ENCODE measurements around the gene FHL2.
A peak's percentile ranks its signal among the peaks of the same experiment; 100 is the strongest.

DNA sequence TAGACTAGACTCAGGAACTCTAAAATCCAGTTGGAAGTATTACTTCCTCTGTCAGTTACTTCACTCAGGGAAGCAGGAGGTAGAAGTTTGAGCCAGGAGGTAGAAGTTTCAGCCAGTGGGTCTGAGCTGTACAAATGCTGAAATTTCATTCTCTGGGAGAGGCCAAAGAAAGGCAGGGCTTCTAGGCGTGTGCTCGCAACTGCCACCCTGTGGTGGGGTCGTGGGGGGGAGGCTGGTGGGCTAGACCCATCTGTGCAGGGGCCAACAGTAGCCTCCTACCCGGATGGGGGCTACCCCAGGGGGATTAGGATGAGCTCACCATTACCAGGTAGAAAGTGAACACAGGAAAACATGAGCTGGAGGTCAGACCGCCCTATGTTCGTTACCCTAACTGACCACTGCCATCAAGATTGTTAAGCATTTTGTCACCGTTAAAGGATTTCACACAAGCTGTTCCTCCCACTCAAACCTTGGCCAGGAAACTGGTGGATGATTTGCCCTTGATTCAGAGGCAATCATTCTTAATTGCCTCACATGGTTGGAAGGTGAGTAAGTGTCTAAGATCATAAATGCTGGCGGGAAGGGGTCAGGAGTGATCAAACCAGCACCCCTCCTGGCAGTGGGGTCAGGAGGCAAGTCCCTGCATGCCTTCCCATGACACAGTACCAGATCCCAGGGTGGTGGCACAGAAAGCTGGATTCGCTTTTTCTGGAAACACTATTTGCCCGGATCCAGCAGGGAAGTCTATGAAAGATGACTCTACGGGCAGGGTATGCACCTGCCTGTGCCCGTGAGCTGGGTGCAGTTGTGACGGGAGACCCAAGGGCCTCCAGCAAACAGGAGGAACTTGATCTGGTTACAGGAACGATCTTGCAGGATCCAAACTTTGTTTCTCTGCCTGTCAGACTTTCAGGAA, 5.2 kb upstream of the FHL2 start:
- no peak for TF ChIP-seq POLR2A (IDR thresholded peaks at IDR 0.05)
- peak in 4 of 5 experiments; percentile 27 to 56 (median 36) for TF ChIP-seq CTCF (IDR thresholded peaks at IDR 0.05 in 4 of 5, conservative IDR thresholded peaks at IDR 0.05 in 1 of 5)

Data from gastrocnemius medialis (tissue), 4 donors.